WERI-Rb-1 (cell line): ENCODE data around the gene SFI1.

Source experiments
- DNase-seq: peaks from one replicate; pipeline ENCODE4 v3.0.0-alpha.2; 2020
- H3K27ac ChIP-seq: fragments of 250-450 bp; sonication (Bioruptor Pico); 2 replicates; pipeline ENCODE4 v1.5.1; 2020; ENCODE audit warnings: mild to moderate bottlenecking, moderate library complexity
- H3K27me3 ChIP-seq: fragments of 250-450 bp; sonication (Bioruptor Pico); 2 replicates; pipeline ENCODE4 v1.5.1; 2021; ENCODE audit warnings: mild to moderate bottlenecking, low read depth, moderate library complexity; ENCODE audit not compliant: insufficient read depth, severe bottlenecking
- H3K36me3 ChIP-seq: fragments of 250-450 bp; sonication (Bioruptor Pico); 2 replicates; pipeline ENCODE4 v1.5.1; 2020; ENCODE audit warnings: mild to moderate bottlenecking, moderate library complexity
- H3K4me3 ChIP-seq: 2 replicates; pipeline ENCODE4 v1.5.1; 2011; ENCODE audit warnings: low read depth, mild to moderate bottlenecking, control low read depth, low read length
- H3K9me3 ChIP-seq: fragments of 250-450 bp; sonication (Bioruptor Pico); 2 replicates; pipeline ENCODE4 v1.5.1; 2021; ENCODE audit warnings: mild to moderate bottlenecking, moderate library complexity; ENCODE audit not compliant: severe bottlenecking
- TF ChIP-seq, protein P1 (sequence below): IDR thresholded peaks from 2 replicates; pipeline ENCODE4 v1.5.1; 2011; ENCODE audit warnings: low read depth, mild to moderate bottlenecking, control low read depth, inconsistent platforms, low read length

SFI1 gene

DNA sequence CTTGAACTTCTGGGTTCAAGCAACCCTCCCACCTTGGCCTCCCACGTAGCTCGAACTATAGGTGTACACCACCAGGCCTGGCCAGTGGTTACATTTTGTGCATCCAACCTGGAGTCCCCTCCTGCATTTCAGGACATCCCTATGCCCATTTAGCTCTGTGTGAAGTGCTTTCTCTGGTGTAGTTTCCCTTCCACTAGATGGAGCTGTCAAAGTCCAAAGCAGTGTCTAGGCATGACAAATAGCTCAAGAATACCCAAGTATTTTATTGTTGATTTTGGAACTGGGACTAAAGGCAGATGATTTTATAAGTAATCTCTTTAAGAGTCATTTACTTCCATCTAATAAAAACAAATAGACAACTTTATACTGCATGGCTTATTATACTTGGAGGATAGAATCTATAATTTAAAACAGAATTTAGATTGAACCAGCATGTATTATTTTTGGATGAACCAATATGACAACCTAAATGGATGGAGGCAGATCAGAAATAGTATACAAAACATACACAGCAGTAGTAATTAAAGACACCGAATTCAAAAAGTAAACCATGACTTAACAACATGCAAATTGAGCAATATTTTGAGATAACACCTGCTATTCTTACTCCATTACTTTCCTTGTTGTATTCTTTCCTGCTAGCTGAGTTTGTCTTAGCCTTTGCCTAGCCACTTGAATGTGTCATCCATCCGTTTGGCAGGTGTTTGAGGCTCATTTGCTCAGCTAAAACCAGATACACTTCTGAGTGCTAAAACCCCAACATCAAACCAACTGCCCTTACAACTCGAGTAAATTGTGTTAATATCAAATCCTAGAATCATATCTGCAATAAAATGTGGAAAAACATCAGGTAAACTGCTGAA is 44.4 kb upstream of the SFI1 start:
- no peaks in the 10 kb centered on the region for H3K9me3 ChIP-seq
- TF ChIP-seq, protein P1, sequence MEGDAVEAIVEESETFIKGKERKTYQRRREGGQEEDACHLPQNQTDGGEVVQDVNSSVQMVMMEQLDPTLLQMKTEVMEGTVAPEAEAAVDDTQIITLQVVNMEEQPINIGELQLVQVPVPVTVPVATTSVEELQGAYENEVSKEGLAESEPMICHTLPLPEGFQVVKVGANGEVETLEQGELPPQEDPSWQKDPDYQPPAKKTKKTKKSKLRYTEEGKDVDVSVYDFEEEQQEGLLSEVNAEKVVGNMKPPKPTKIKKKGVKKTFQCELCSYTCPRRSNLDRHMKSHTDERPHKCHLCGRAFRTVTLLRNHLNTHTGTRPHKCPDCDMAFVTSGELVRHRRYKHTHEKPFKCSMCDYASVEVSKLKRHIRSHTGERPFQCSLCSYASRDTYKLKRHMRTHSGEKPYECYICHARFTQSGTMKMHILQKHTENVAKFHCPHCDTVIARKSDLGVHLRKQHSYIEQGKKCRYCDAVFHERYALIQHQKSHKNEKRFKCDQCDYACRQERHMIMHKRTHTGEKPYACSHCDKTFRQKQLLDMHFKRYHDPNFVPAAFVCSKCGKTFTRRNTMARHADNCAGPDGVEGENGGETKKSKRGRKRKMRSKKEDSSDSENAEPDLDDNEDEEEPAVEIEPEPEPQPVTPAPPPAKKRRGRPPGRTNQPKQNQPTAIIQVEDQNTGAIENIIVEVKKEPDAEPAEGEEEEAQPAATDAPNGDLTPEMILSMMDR: peak; percentile 61
- H3K27ac ChIP-seq: no peak overlapping the region
- DNase-seq: peak; percentile 21
- no peaks in the 10 kb centered on the region for H3K27me3 ChIP-seq
- H3K4me3 ChIP-seq: no peak overlapping the region
- H3K36me3 ChIP-seq: peaks cover 70% of the 10 kb centered on the region

- H3K27me3 ChIP-seq: no peaks in the 10 kb centered on the region
- TF ChIP-seq, protein P1: no peak
- H3K36me3 ChIP-seq: peaks cover 81% of the 10 kb centered on the region
- H3K9me3 ChIP-seq: no peaks in the 10 kb centered on the region
- H3K27ac ChIP-seq: no peak overlapping the region
- no peak overlapping the region for H3K4me3 ChIP-seq
- no peak for DNase-seq
Observed at GRCh38 chr22:31461699-31462098, 34.6 kb upstream of the SFI1 start.

- H3K36me3 ChIP-seq: peaks cover 76% of the 10 kb centered on the region
- H3K27ac ChIP-seq: no peak overlapping the region
- no peaks in the 10 kb centered on the region for H3K27me3 ChIP-seq
- no peaks in the 10 kb centered on the region for H3K9me3 ChIP-seq
- no peak for DNase-seq
- TF ChIP-seq, protein P1: no peak
- no peak overlapping the region for H3K4me3 ChIP-seq
Observed at GRCh38 chr22:31465307-31465706, 31.0 kb upstream of the SFI1 start.

GRCh38 chr22:31474743-31475142 is 21.6 kb upstream of the SFI1 start:
- TF ChIP-seq, protein P1: no peak
- Histone ChIP-seq H3K36me3 (peaks cover 34% of the 10 kb centered on the region), H3K9me3 (no peaks in the 10 kb centered on the region), H3K27me3 (no peaks in the 10 kb centered on the region), H3K4me3 (no peak overlapping the region), H3K27ac (no peak overlapping the region)
- DNase-seq: no peak

GRCh38 chr22:31475800-31476199 is 20.5 kb upstream of the SFI1 start:
- Histone ChIP-seq H3K4me3 (no peak overlapping the region), H3K27me3 (no peaks in the 10 kb centered on the region), H3K36me3 (peaks cover 37% of the 10 kb centered on the region), H3K9me3 (no peaks in the 10 kb centered on the region), H3K27ac (no peak overlapping the region)
- TF ChIP-seq, protein P1: no peak
- no peak for DNase-seq

DNA sequence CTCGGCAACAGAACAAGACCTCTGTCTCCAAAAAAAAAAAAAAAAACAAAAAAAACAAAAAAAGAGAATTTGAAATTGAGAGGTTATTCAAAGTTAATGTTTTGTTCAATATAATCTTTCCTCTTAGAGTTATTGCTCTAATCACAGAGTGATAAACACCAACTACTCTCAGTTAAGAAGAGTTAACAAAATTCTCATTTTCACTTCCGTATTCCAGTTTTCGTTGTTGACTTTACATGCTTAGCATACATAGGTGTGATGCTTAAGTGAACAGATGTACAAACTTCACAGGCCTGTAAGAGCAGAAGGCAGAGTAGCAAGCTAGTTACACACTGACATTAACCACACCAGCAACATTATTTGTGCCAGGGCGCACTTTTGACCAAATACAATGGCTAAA is 19.0 kb upstream of the SFI1 start:
- Histone ChIP-seq H3K27me3 (no peaks in the 10 kb centered on the region), H3K36me3 (peaks cover 47% of the 10 kb centered on the region), H3K9me3 (no peaks in the 10 kb centered on the region), H3K4me3 (no peak overlapping the region), H3K27ac (no peak overlapping the region)
- TF ChIP-seq, protein P1: no peak
- no peak for DNase-seq
